ENCODE data around the gene SHISA2.

SHISA2 gene

DNA sequence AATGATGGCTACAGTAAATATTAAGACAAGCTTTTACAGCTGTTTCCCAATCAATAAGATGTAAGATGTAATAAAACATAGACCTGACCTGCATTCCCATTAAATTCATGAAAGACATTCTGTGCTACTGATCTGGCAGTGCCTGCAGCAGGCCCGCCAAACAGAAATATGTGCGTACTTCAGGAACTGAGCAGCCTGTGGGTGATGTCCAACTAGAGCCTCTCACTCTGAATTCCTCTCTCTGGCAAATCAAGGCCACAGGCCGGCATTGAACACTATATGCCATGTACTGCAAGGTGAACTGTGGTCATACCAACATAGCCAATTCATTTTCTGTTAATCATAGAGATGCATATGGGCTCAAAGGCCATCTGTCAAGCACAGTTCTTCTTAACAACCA lies 17.8 kb downstream of the SHISA2 start:
- TF ChIP-seq ZNF521 (tag by site-specific recombination; IDR thresholded peaks at IDR 0.05) (no peak), KLF10 (tag by site-specific recombination; IDR thresholded peaks at IDR 0.05) (no peak), MZF1 (tag by site-specific recombination; IDR thresholded peaks at IDR 0.05; ENCODE audit: borderline replicate concordance) (no peak), ZNF133 (tag by site-specific recombination; IDR thresholded peaks at IDR 0.05) (no peak), ZFP41 (tag by site-specific recombination; IDR thresholded peaks at IDR 0.05; ENCODE audit: borderline replicate concordance) (no peak), ZNF548 (tag by site-specific recombination; IDR thresholded peaks at IDR 0.05) (no peak), ZNF121 (tag by site-specific recombination; IDR thresholded peaks at IDR 0.05) (no peak), ZNF626 (tag by site-specific recombination; IDR thresholded peaks at IDR 0.05) (no peak), ZSCAN16 (tag by site-specific recombination; IDR thresholded peaks at IDR 0.05) (no peak), KLF7 (tag by site-specific recombination; IDR thresholded peaks at IDR 0.05; ENCODE audit: borderline replicate concordance) (no peak), ZNF707 (tag by site-specific recombination; IDR thresholded peaks at IDR 0.05) (no peak), KLF16 (tag by site-specific recombination; IDR thresholded peaks at IDR 0.05) (no peak), ZNF677 (tag by site-specific recombination; IDR thresholded peaks at IDR 0.05) (no peak), ZNF112 (tag by site-specific recombination; IDR thresholded peaks at IDR 0.05) (no peak), OVOL3 (tag by site-specific recombination; IDR thresholded peaks at IDR 0.05) (no peak), ZNF558 (tag by site-specific recombination; IDR thresholded peaks at IDR 0.05) (no peak)
- TF ChIP-seq, protein P1, sequence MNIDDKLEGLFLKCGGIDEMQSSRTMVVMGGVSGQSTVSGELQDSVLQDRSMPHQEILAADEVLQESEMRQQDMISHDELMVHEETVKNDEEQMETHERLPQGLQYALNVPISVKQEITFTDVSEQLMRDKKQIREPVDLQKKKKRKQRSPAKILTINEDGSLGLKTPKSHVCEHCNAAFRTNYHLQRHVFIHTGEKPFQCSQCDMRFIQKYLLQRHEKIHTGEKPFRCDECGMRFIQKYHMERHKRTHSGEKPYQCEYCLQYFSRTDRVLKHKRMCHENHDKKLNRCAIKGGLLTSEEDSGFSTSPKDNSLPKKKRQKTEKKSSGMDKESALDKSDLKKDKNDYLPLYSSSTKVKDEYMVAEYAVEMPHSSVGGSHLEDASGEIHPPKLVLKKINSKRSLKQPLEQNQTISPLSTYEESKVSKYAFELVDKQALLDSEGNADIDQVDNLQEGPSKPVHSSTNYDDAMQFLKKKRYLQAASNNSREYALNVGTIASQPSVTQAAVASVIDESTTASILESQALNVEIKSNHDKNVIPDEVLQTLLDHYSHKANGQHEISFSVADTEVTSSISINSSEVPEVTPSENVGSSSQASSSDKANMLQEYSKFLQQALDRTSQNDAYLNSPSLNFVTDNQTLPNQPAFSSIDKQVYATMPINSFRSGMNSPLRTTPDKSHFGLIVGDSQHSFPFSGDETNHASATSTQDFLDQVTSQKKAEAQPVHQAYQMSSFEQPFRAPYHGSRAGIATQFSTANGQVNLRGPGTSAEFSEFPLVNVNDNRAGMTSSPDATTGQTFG (tag by site-specific recombination; IDR thresholded peaks at IDR 0.05; ENCODE audit: borderline replicate concordance): no peak
- TF ChIP-seq, protein P2, sequence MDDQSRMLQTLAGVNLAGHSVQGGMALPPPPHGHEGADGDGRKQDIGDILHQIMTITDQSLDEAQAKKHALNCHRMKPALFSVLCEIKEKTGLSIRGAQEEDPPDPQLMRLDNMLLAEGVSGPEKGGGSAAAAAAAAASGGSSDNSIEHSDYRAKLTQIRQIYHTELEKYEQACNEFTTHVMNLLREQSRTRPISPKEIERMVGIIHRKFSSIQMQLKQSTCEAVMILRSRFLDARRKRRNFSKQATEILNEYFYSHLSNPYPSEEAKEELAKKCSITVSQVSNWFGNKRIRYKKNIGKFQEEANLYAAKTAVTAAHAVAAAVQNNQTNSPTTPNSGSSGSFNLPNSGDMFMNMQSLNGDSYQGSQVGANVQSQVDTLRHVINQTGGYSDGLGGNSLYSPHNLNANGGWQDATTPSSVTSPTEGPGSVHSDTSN (CRISPR knock-in tag; IDR thresholded peaks at IDR 0.05): no peak
- ChIA-PET CTCF (no interaction called here), POLR2A (no interaction called here)
- H3K4me1 ChIP-seq (ENCODE audit: control insufficient read depth, insufficient read depth, low read length): no peaks in the 10 kb centered on the region
- no peaks in the 10 kb centered on the region for H3K36me3 ChIP-seq (ENCODE audit: control insufficient read depth in 2 of 2, insufficient read depth in 1 of 2, low read length in 2 of 2)
- H3K9me3 ChIP-seq (ENCODE audit: control insufficient read depth, insufficient read depth, low read depth, low read length): no peaks in the 10 kb centered on the region
- H3K27ac ChIP-seq (ENCODE audit: extremely low read depth, low read depth, low read length): no peak overlapping the region
- H3K4me3 ChIP-seq (ENCODE audit: low read depth, low read length): no peak overlapping the region

DNA sequence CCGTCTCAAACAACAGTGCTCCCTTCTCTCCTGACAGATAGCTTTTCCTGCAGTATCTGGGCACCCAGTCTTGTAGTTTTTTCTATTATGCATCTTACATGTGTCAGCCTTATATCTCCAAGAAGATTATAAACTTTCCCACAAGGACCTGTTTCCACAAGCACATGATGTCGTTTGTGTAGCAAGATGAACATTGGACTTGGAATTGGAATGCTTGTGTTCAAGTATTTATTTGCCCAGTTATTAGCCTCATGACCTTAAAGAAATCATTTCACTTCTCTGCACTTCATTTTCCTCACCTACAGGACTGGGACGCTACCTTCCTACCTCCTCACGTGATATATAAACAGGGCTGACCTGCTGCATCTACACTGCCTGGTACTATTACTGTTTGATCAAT lies 21.5 kb downstream of the SHISA2 start:
- POLR2A ChIA-PET: no interaction called here
- no peak overlapping the region for H3K4me3 ChIP-seq (ENCODE audit: low read depth, low read length)
- H3K27ac ChIP-seq (ENCODE audit: extremely low read depth, low read depth, low read length): no peak overlapping the region
- CTCF ChIA-PET: no interaction called here
- no peaks in the 10 kb centered on the region for H3K36me3 ChIP-seq (ENCODE audit: control insufficient read depth in 2 of 2, insufficient read depth in 1 of 2, low read length in 2 of 2)
- TF ChIP-seq ZBTB17 (tag by site-specific recombination; IDR thresholded peaks at IDR 0.05) (no peak), OVOL3 (tag by site-specific recombination; IDR thresholded peaks at IDR 0.05) (no peak), BCL11A (tag by site-specific recombination; IDR thresholded peaks at IDR 0.05; ENCODE audit: low read depth) (no peak), ZNF214 (tag by site-specific recombination; IDR thresholded peaks at IDR 0.05; ENCODE audit: borderline replicate concordance) (no peak), ZSCAN30 (tag by site-specific recombination; IDR thresholded peaks at IDR 0.05) (no peak), ZBTB8A (tag by site-specific recombination; IDR thresholded peaks at IDR 0.05) (no peak), GLIS1 (tag by site-specific recombination; IDR thresholded peaks at IDR 0.05) (no peak), ZNF121 (tag by site-specific recombination; IDR thresholded peaks at IDR 0.05) (no peak), ZNF132 (tag by site-specific recombination; IDR thresholded peaks at IDR 0.05; ENCODE audit: borderline replicate concordance) (no peak), ZNF510 (tag by site-specific recombination; IDR thresholded peaks at IDR 0.05; ENCODE audit: insufficient replicate concordance) (no peak), WT1 (tag by site-specific recombination; IDR thresholded peaks at IDR 0.05) (no peak), ZNF501 (tag by site-specific recombination; IDR thresholded peaks at IDR 0.05) (no peak), ZNF610 (tag by site-specific recombination; IDR thresholded peaks at IDR 0.05; ENCODE audit: borderline replicate concordance) (no peak), ZNF155 (tag by site-specific recombination; IDR thresholded peaks at IDR 0.05) (no peak), SP7 (tag by site-specific recombination; IDR thresholded peaks at IDR 0.05) (no peak), PATZ1 (tag by site-specific recombination; IDR thresholded peaks at IDR 0.05) (no peak)
- H3K4me1 ChIP-seq (ENCODE audit: control insufficient read depth, insufficient read depth, low read length): no peaks in the 10 kb centered on the region
- no peaks in the 10 kb centered on the region for H3K9me3 ChIP-seq (ENCODE audit: control insufficient read depth, insufficient read depth, low read depth, low read length)

Measured in HEK293 (cell line).